8988T (cell line): ENCODE data around the gene UBE2E2.

Experiments used
- DNase-seq: peaks from one replicate; pipeline ENCODE4 v3.0.0; 2011

Gene UBE2E2

GRCh38 chr3:23489300-23490158, 286.4 kb downstream of the UBE2E2 start:
- no peak for DNase-seq

GRCh38 chr3:23490459-23490858, 287.3 kb downstream of the UBE2E2 start:
- no peak for DNase-seq

DNA sequence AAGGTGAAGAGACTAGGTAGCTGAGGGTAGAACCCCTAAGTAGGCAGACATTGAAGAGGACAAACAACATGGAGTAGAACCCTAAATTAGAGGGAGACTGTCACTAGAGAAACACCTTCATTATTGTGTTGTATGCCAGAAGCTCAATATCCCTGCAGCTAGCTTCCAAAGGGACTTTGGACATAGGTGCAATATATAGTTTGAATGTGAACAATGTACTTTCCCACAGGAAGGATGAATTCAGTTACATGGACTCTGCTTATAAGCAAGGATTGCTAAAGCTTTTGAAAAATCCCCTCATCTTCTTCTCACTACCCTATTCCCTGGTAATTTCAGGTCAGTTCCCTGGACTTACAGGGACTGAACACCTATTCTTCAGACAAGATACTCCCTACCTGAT, 288.9 kb downstream of the UBE2E2 start:
- no peak for DNase-seq

GRCh38 chr3:23493889-23494288, 290.8 kb downstream of the UBE2E2 start:
- no peak for DNase-seq

DNA sequence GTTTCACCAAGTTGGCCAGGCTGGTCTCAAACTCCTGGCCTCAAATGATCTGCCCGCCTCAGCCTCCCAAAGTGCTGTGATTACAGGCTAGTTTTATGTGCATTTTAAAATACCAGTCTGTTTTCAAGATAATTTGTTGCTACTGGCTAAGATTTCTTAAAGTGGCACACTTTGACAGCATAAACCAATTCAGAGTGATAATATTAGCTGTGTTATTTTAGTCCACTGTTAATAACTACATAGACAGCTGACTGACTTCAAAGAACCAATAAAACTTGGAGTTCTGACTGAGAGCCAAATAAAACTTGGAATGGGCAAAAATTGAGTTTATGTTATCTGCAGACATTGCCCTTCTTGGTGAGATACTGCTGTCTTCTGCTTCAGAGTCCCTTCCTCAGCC, 291.8 kb downstream of the UBE2E2 start:
- DNase-seq = no peak

DNA sequence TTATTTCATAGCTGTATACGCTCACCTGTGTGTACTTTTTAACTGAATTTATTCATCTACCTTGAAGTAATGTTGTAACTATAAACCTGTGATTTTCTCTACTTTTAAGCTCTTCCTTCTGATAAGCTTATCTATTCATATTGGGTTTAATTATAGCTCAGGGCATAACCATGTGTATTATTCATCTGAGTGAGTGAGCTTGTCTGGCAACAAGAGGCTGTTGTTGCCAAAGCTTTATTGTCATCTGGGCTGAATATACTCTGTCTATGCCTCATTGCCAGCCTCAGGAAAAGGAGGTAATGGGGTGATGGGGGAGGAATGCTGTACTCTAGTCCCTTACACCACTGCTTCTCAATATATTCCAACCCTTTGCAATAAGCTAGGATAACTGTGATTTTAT, 292.4 kb downstream of the UBE2E2 start:
- no peak for DNase-seq

- DNase-seq = no peak
Measured at GRCh38 chr3:23496165-23496564, 293.0 kb downstream of the UBE2E2 start.

- no peak for DNase-seq
Measured at GRCh38 chr3:23497156-23497555, 294.0 kb downstream of the UBE2E2 start.

GRCh38 chr3:23501201-23501802, 298.2 kb downstream of the UBE2E2 start:
- no peak for DNase-seq

- DNase-seq = no peak
Measured at GRCh38 chr3:23508464-23508863, 305.3 kb downstream of the UBE2E2 start.

GRCh38 chr3:23518441-23518840, 315.3 kb downstream of the UBE2E2 start:
- DNase-seq = no peak

- DNase-seq = no peak
Measured at GRCh38 chr3:23519314-23520208, 316.4 kb downstream of the UBE2E2 start.

GRCh38 chr3:23527326-23527725, 324.2 kb downstream of the UBE2E2 start:
- no peak for DNase-seq

DNA sequence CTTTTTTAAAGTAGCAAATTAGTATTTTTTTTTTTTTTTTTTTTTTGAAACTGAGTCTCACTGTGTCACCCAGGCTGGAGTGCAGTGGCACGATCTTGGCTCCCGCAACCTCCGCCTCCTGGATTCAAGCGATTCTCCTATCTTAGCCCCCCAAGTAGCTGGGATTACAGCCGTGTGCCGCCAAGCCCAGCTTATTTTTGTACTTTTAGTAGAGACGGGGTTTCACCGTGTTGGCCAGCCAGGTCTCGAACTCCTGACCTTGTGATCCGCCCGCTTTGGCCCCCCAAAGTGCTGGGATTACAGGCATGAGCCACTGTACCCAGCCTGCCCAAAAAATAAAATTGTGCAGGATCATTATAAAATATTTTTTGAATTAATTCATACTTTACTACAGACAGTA, 330.5 kb downstream of the UBE2E2 start:
- DNase-seq = no peak

GRCh38 chr3:23533996-23534395, 330.9 kb downstream of the UBE2E2 start:
- no peak for DNase-seq

DNA sequence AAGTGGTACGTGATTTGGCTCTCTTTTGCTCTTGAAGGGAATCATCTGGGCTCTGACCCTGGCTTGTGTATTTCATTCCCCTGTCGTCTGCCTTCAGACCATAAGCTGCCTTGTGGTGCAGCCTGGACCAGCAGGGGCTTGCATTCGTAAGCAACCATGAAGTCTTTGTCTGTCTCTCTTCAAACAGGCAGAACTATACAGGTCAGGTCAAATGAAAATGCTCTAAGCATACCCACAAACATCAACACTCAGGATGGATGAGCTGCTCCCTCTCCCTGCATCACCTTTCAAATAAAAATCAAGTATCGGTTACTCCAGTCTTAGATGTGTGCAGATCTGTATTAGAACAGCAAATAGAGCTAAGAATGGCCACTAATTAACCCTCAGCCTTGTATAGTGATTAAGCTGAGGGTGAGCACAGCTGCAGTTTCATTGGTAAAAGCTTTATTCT, 334.0 kb downstream of the UBE2E2 start:
- DNase-seq = no peak

DNA sequence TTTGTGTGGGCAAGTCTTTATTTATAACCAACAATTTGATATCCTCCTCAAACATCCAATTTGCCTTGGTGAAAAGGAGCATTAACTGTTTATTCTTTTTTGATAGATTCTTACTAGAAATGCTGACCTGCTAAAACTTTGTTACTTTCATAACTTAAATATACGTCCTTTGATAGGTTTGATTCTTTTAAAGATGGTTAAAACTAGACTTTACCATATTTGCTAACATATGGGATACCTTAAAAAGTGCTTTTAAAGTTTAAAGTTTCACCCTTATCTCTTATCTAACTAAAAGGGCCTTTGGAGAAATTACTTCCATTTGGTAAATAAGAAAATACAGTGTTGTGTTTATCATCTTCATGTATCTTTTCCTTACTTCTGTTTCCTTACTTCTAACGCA, 336.1 kb downstream of the UBE2E2 start:
- DNase-seq = no peak

DNA sequence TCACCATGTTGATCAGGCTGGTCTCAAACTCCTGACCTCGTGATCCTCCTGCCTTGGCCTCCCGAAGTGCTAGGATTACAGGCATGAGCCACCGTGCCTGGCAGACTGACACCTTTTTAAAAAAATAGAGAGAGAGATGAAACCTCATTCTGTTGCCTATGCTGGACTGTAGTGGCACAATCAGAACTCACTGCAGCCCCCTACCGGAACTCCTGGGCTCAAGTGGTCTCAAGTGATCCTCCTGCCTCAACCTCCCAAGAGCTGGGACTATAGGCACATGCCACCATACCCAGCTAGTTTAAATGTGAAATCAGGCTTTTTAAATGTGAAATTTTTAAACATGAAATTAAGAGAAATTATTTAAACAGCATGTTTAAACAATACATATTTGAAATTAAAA, 337.5 kb downstream of the UBE2E2 start:
- DNase-seq = no peak

GRCh38 chr3:23542079-23542478, 339.0 kb downstream of the UBE2E2 start:
- no peak for DNase-seq

- DNase-seq = no peak
Measured at GRCh38 chr3:23546181-23546580, 343.1 kb downstream of the UBE2E2 start.

- no peak for DNase-seq
Measured at GRCh38 chr3:23547905-23548650, 345.0 kb downstream of the UBE2E2 start.

DNA sequence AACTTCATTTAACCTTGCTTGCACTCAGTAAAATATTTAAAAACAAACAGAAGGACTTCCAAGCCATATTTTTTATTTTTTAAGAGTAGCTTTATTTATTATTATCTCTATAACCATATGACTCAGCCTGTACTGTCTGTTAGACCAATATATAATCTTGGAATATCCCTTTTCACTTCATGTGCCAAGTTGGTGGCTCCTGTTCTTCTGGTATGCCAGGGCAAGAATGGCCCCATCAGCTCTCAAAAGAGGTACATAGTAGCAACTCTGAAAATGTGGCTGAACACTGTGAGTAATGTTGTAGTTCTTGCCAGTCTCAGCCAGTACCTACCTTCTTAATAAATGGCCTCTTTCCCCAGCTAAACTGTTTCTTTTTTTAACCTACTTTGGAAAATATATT, 345.6 kb downstream of the UBE2E2 start:
- no peak for DNase-seq
